ENCODE measurements around the gene ZNF202. TPM values are rescaled to one million over a fixed set of nuclear protein-coding genes. Genes with fewer than 3 reads are reported as not detected.
"Not testable (repeated sequence)": the region's sequence is repeated elsewhere in the genome, so short reads cannot be mapped to it uniquely, and the experiment has no call there.

The ZNF202 gene
- total and polyA plus RNA-seq, 2 experiments from 2014 or later: 4.5 to 5.5 TPM

- 18 to 29% methylated on average over 1 of the region's 1 CpG for WGBS, 2 experiments (ENCODE audit: low coverage in 1 of 2, low lambda C conversion rate in 2 of 2, missing lambda C conversion rate in 2 of 2)
Observed at GRCh38 chr11:123719452-123719851, 22.0 kb downstream of the ZNF202 start.

GRCh38 chr11:123718469-123718868, 23.0 kb downstream of the ZNF202 start:
- in situ Hi-C loops (cut with MboI): no loop called here
- TF ChIP-seq EZH2 (IDR thresholded peaks at IDR 0.05; ENCODE audit: insufficient read depth, poor library complexity, severe bottlenecking): no peak
- TF ChIP-seq EZH2phosphoT487 (IDR thresholded peaks at IDR 0.05; ENCODE audit: insufficient read depth, low read depth): no peak
- WGBS, 2 experiments (ENCODE audit: low coverage in 1 of 2, low lambda C conversion rate in 2 of 2, missing lambda C conversion rate in 2 of 2): 91 to 93% methylated on average over 4 of the region's 4 CpGs

More at GRCh38 chr11:123719452-123719851, 22.0 kb downstream of the ZNF202 start:
- no peaks in the 10 kb centered on the region for H4K20me1 ChIP-seq (ENCODE audit: insufficient read depth)
- no peak overlapping the region for H3K4me3 ChIP-seq
- no peaks in the 10 kb centered on the region for H3F3A ChIP-seq (ENCODE audit: insufficient read depth)
- H3K27ac ChIP-seq: peak overlapping the region; percentile 42; the same call in 1 of the 2 replicates
- peaks cover 7% of the 10 kb centered on the region; the same call in 1 of the 2 replicates for H3K36me3 ChIP-seq (ENCODE audit: low read depth)
- TF ChIP-seq EZH2phosphoT487 (IDR thresholded peaks at IDR 0.05; ENCODE audit: insufficient read depth, low read depth): no peak
- no peak for TF ChIP-seq EZH2 (IDR thresholded peaks at IDR 0.05; ENCODE audit: insufficient read depth, poor library complexity, severe bottlenecking)
- peaks cover 11% of the 10 kb centered on the region for H3K27me3 ChIP-seq (replicated peaks; ENCODE audit: insufficient read depth)
- no peaks in the 10 kb centered on the region for H3K9me3 ChIP-seq (ENCODE audit: low read depth)
- no peak overlapping the region for H3K9ac ChIP-seq
- in situ Hi-C loops (cut with MboI): no loop called here
- no peaks in the 10 kb centered on the region for H3K79me2 ChIP-seq (ENCODE audit: insufficient read depth)
- no peaks in the 10 kb centered on the region for H3K9me2 ChIP-seq (ENCODE audit: insufficient read depth)
- H3K4me2 ChIP-seq (ENCODE audit: unreplicated experiment): no peak overlapping the region
- no peaks in the 10 kb centered on the region for H3K4me1 ChIP-seq (ENCODE audit: insufficient read depth)
- DNase-seq: peak; percentile 82
- H2AFZ ChIP-seq: no peak overlapping the region

GRCh38 chr11:123718063-123718462, 23.4 kb downstream of the ZNF202 start:
- no peak overlapping the region for H3K4me3 ChIP-seq
- H3K27ac ChIP-seq: no peak overlapping the region
- WGBS, 2 experiments (ENCODE audit: low coverage in 1 of 2, low lambda C conversion rate in 2 of 2, missing lambda C conversion rate in 2 of 2): 78 to 81% methylated on average over 2 of the region's 2 CpGs
- H3K27me3 ChIP-seq (replicated peaks; ENCODE audit: insufficient read depth): peaks cover 18% of the 10 kb centered on the region
- no peaks in the 10 kb centered on the region for H3K9me2 ChIP-seq (ENCODE audit: insufficient read depth)
- no peaks in the 10 kb centered on the region for H4K20me1 ChIP-seq (ENCODE audit: insufficient read depth)
- H3K36me3 ChIP-seq (ENCODE audit: low read depth): 0 out of 2 replicates have a peak, but pooled peaks cover under 1% of the 10 kb centered on the region
- in situ Hi-C loops (cut with MboI): no loop called here
- no peaks in the 10 kb centered on the region for H3K79me2 ChIP-seq (ENCODE audit: insufficient read depth)
- H3K4me2 ChIP-seq (ENCODE audit: unreplicated experiment): no peak overlapping the region
- no peaks in the 10 kb centered on the region for H3K9me3 ChIP-seq (ENCODE audit: low read depth)
- H3K9ac ChIP-seq: no peak overlapping the region
- H2AFZ ChIP-seq: no peak overlapping the region
- TF ChIP-seq EZH2 (IDR thresholded peaks at IDR 0.05; ENCODE audit: insufficient read depth, poor library complexity, severe bottlenecking) (no peak), EZH2phosphoT487 (IDR thresholded peaks at IDR 0.05; ENCODE audit: insufficient read depth, low read depth) (no peak)
- H3F3A ChIP-seq (ENCODE audit: insufficient read depth): no peaks in the 10 kb centered on the region
- no peaks in the 10 kb centered on the region for H3K4me1 ChIP-seq (ENCODE audit: insufficient read depth)
- DNase-seq: no peak

More at GRCh38 chr11:123718469-123718868, 23.0 kb downstream of the ZNF202 start:
- no peaks in the 10 kb centered on the region for H3K79me2 ChIP-seq (ENCODE audit: insufficient read depth)
- no peak overlapping the region for H2AFZ ChIP-seq
- peaks cover 18% of the 10 kb centered on the region for H3K27me3 ChIP-seq (replicated peaks; ENCODE audit: insufficient read depth)
- H3K9ac ChIP-seq: no peak overlapping the region
- H3K9me3 ChIP-seq (ENCODE audit: low read depth): no peaks in the 10 kb centered on the region
- no peak overlapping the region for H3K4me2 ChIP-seq (ENCODE audit: unreplicated experiment)
- no peaks in the 10 kb centered on the region for H3K9me2 ChIP-seq (ENCODE audit: insufficient read depth)
- H3K36me3 ChIP-seq (ENCODE audit: low read depth): 0 out of 2 replicates have a peak, but pooled peaks cover 5% of the 10 kb centered on the region
- no peaks in the 10 kb centered on the region for H3F3A ChIP-seq (ENCODE audit: insufficient read depth)
- H3K4me1 ChIP-seq (ENCODE audit: insufficient read depth): no peaks in the 10 kb centered on the region
- H4K20me1 ChIP-seq (ENCODE audit: insufficient read depth): no peaks in the 10 kb centered on the region
- H3K27ac ChIP-seq: no peak overlapping the region
- H3K4me3 ChIP-seq: no peak overlapping the region
- no peak for DNase-seq

GRCh38 chr11:123712627-123713026, 28.8 kb downstream of the ZNF202 start:
- H2AFZ ChIP-seq; H3K9ac ChIP-seq; H3K4me1 ChIP-seq (ENCODE audit: insufficient read depth); H3K9me2 ChIP-seq (ENCODE audit: insufficient read depth); H3K27ac ChIP-seq; H3K36me3 ChIP-seq (ENCODE audit: low read depth); in situ Hi-C loops (cut with MboI); H3K9me3 ChIP-seq (ENCODE audit: low read depth); H3K79me2 ChIP-seq (ENCODE audit: insufficient read depth); H3F3A ChIP-seq (ENCODE audit: insufficient read depth); DNase-seq; H3K4me2 ChIP-seq (ENCODE audit: unreplicated experiment); H3K4me3 ChIP-seq; H4K20me1 ChIP-seq (ENCODE audit: insufficient read depth): not testable (repeated sequence)
- WGBS, 2 experiments (ENCODE audit: low coverage in 1 of 2, low lambda C conversion rate in 2 of 2, missing lambda C conversion rate in 2 of 2): 22 to 25% methylated on average over 3 of the region's 3 CpGs
- peaks cover 25% of the 10 kb centered on the region for H3K27me3 ChIP-seq (replicated peaks; ENCODE audit: insufficient read depth)
